ENCODE results near the gene ADAT3.

DNA sequence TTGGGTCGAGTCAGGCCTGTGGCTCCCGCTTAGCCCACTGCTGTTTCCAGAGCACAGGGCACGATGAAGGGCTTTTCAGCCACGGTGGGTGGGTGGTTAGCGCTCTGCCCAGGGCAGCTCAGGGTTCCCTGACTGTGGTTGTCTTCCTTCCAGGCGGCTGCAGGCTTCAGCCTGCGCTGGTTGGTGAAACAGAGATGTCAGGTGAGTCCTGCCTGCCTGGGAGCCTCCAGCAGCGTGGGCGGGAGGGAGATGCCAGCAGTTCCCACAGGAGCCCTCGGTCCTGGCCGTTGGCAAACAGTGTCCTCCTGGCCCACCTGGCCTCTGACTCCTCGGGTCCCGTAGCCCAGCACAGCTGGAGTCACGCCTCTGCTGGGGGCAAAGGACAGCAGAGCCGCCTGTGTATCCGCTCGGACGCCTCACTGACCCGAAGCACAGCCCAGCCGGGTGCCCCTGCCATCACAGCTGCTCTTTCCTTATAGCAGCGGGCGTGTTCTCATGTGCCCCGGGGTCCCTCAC lies 9.7 kb downstream of the ADAT3 start:
- TF ChIP-seq, protein P1, sequence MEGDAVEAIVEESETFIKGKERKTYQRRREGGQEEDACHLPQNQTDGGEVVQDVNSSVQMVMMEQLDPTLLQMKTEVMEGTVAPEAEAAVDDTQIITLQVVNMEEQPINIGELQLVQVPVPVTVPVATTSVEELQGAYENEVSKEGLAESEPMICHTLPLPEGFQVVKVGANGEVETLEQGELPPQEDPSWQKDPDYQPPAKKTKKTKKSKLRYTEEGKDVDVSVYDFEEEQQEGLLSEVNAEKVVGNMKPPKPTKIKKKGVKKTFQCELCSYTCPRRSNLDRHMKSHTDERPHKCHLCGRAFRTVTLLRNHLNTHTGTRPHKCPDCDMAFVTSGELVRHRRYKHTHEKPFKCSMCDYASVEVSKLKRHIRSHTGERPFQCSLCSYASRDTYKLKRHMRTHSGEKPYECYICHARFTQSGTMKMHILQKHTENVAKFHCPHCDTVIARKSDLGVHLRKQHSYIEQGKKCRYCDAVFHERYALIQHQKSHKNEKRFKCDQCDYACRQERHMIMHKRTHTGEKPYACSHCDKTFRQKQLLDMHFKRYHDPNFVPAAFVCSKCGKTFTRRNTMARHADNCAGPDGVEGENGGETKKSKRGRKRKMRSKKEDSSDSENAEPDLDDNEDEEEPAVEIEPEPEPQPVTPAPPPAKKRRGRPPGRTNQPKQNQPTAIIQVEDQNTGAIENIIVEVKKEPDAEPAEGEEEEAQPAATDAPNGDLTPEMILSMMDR (IDR thresholded peaks at IDR 0.05): no peak
- TF ChIP-seq EZH2 (IDR thresholded peaks at IDR 0.05): no peak
